H1 (cell line): ENCODE data around the gene PPIG. TPM values are rescaled to one million over a fixed set of nuclear protein-coding genes. Genes with fewer than 3 reads are reported as not detected.

ENCODE experiments used
- CEBPB ChIP-seq: IDR thresholded peaks from 2 replicates; pipeline ENCODE4 v1.6.1; 2012; ENCODE audit warnings: low read depth, low read length
- CHD1 ChIP-seq: IDR thresholded peaks from 2 replicates; pipeline ENCODE4 v1.6.1; 2012; ENCODE audit warnings: low read depth, low read length, improper control_type of control experiment
- CHD7 ChIP-seq: fragments of 300-600 bp; sonication (generic); IDR thresholded peaks from 2 replicates; pipeline ENCODE4 v1.7.1; 2012; ENCODE audit warnings: low read length, moderate library complexity, mild to moderate bottlenecking, inconsistent platforms; ENCODE audit not compliant: insufficient replicate concordance
- SIN3A ChIP-seq, 2 experiments: IDR thresholded peaks in 1 of 2; conservative IDR thresholded peaks in 1 of 2; 2 replicates each; pipeline ENCODE4 v1.6.1; 2011 to 2012; ENCODE audit warnings: low read length in 2 of 2, improper control_type of control experiment in 1 of 2, low read depth in 1 of 2, mild to moderate bottlenecking in 1 of 2
- SUZ12 ChIP-seq: fragments of 200-600 bp; sonication (generic); IDR thresholded peaks from 2 replicates; pipeline ENCODE4 v1.6.1; 2012; ENCODE audit warnings: mild to moderate bottlenecking, inconsistent platforms, low read length, moderate library complexity, mixed read lengths
- TAF1 ChIP-seq: IDR thresholded peaks from 2 replicates; pipeline ENCODE4 v1.6.1; 2011; ENCODE audit warnings: mild to moderate bottlenecking, low read depth, low read length
- YY1 ChIP-seq: IDR thresholded peaks from 2 replicates; pipeline ENCODE4 v1.6.1; 2011; ENCODE audit warnings: low read depth, mild to moderate bottlenecking, low read length
- polyA plus RNA-seq, 7 experiments: library from polyadenylated mRNA; depleted of rRNA in 3 of 7; stranded (reverse) in 5 of 7; unstranded in 2 of 7; fragments of >200 nt in 5 of 7; fragments of 200-250 nt in 2 of 7; gene quantifications; 1 replicate in 5 of 7; 2 replicates in 1 of 7; 4 replicates in 1 of 7; pipeline versions ENCODE4 v1.2.1 to v1.2.3, GENCODE V29; 2011 to 2013; ENCODE audit warnings: missing spikeins in 2 of 7, mixed read lengths in 2 of 7
- total RNA-seq: library from RNA; stranded (reverse); fragmentation: NEBNext Ultra II Directional; extraction: Animal tissue kit (Norgen Biotek cat#: 25700); gene quantifications from 2 replicates; pipeline ENCODE4 v1.2.1, GENCODE V29; 2021

Gene PPIG
- total and polyA plus RNA-seq, 2 of the 8 experiments (the other 6 are each of a cell fraction or from before 2014, with no cell fraction given), result 14.7 to 71.0 TPM

- TF ChIP-seq TAF1 (no peak), YY1 (no peak), CHD1 (no peak), CHD7 (no peak), SIN3A (conservative IDR thresholded peaks at IDR 0.05 in 1 of 2, IDR thresholded peaks at IDR 0.05 in 1 of 2; ENCODE audit: low read depth in 1 of 2, low read length in 2 of 2) (no peak), SUZ12 (no peak), CEBPB (no peak)
These were observed 89.8 kb downstream of the PPIG start (continued) for GRCh38 chr2:169673921-169674320.
